Cerebellar nuclear complex (tissue), 1 donor: ENCODE data around the gene TRIM43.
"Not testable (repeated sequence)": the region's sequence is repeated elsewhere in the genome, so short reads cannot be mapped to it uniquely, and the experiment has no call there.

Experiments
- DNase-seq, 2 experiments: peaks; one replicate each; lab custom pipeline; 2025; lab: John Stamatoyannopoulos, UW

Gene TRIM43

DNA sequence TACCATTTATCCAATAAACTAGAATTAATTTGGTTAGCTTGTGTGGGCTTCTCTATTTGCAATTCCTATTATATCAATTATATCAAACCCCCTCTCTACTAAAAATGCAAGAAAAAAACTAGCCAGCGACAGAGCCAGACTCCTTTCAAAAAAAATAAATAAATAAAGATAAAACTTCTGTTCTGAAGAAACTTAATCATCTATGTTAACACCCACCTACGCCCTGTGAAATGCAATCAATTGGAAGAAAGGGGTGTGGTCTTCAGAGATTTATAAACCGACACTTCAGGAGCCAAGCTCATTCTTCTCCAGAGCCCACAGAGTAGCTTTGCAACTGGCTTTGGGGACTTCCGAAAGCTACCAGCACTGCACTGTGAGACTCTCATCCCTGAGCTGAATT is at the start of gene TRIM43:
Gene TRIM43 (plus strand): TSS at position 301 of the 400 bp plus-strand sequence. CDS start 2,023 bp downstream, outside the sequence.
- not testable (repeated sequence) for DNase-seq

DNA sequence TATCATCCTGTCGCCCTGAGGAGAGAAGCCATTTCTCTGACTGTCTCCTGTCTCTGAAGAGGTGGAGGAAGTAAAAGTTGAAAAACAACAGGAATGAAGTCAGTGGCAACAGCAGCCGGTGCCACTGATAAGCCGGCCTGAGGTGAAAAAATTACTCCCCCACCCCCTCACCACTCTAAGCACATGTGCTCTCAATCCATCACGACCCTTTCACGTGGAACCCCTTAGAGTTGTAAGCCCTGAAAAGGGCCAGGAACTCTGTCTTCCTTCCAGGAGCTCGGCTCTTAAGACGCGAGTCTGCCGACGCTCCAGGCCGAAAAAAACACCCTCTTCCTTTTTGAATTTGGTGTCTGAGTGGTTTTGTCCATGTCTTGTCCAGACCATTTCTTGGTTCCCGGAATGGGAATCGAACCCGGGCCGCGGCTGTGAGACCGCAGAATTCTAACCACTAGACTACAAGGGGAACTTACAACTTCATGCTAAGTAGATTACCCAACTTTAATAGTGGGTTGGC is 40.7 kb upstream of the TRIM43 start:
- no peak for DNase-seq

DNA sequence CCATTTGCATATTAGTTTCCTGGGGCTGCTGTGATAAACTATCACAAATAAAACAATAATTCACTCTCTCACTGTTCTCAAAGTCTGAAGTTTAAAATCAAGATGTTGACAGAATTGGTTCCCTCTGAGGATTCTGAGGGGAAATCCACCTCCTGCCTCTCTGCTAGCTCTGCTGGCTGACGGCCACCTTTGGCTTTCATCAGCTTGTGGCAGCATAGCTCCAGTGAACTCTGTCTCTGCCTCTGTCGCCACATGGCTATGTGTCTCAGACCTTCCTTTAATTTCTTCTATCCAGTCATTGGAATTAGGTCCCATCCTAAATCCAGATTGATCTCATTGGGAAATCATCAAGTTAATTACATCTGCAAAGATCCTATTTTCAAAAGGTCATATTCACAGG is 38.9 kb upstream of the TRIM43 start:
- no peak for DNase-seq

DNA sequence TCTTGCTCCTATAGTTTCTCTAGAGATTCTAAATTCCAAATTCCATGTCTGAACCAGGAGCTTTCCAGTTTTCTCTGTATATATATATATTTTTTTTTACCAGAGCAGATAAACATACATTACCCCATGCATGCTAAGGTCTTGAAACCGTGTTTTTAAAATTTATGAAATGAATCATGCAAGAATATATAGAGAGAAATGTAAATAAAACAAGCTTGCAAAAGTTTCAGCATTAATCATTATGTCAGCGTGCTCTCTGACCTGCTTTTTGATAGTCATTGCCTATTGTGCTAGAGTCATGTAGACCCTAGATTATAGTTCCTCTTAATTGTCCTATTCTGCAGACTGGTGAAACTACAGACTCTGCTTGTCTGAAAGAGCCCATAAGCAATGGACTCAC is 22.6 kb upstream of the TRIM43 start:
- DNase-seq = no peak

DNA sequence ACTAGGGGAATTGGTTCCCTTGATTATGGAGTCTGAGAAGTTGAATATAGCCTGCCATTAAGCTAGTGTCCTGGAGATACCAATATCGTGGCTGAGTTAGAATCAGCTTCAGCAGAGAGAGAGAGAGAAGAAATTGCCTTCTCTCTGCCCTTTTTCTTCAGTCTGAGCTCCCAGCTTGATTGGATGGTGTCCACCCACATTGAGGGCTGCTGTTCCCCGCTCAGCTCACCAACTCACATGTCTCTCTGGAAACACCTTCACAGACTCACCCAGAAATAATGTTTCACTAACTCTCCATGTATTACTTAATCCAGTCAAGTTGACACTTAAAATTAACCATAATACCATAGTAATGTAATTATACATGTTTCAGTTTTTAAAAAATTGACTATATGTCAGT is 17.9 kb upstream of the TRIM43 start:
- DNase-seq = no peak

DNA sequence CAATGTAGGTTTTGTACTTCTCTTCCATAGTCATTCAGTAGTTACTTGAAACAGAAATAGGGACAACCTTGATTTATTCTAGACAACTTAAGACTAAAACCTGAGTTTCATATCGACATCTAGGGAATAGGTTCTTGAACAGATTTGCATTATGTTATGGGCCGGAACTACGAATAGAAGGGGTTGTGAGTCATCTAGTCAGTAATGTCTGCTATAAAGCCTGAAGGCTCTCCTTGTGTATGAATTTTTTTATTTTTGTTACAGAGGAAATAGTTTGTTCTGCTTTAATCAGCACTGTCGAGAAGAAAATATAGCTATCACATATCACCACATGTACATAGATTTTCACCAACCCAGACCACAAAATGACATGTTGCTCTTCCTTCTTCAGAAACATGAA is 17.3 kb upstream of the TRIM43 start:
- no peak for DNase-seq

DNA sequence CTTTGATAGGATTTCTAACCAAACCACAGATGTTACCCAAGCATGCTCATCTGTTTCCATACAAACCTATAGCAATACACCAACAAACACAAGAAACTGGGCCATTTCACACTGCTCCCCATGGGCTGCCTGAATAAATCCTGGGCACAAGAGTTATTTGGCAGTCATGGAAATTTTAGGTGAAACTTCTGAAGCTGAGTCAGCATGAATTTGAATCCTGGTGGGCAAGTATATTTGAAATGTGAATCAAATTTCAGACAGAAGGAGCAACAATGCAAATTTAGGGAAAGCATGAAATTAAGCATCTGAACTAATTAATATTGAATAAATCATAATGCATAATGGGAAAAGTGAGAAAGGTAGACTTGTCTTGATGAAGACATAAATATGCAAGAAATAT is 15.9 kb upstream of the TRIM43 start:
- no peak for DNase-seq

DNA sequence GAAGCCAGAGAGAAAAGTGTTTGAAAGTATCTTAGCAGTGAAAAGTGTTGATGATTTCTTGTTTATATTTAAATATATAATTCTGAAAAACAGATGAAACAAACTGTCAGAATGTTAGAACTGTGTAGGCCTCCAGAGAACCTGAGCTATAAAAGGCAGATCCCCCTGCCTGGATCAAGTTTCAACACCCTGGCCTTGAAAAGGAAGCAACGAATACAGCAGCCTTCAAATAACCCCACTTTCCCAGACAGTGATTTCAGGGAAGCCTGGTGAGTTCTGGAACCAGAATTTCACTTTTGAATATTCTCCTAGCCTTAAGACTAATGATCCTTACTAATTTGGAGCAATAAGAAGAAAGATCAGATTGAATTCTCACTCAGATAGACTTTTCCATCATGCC is 13.3 kb upstream of the TRIM43 start:
- no peak for DNase-seq

DNA sequence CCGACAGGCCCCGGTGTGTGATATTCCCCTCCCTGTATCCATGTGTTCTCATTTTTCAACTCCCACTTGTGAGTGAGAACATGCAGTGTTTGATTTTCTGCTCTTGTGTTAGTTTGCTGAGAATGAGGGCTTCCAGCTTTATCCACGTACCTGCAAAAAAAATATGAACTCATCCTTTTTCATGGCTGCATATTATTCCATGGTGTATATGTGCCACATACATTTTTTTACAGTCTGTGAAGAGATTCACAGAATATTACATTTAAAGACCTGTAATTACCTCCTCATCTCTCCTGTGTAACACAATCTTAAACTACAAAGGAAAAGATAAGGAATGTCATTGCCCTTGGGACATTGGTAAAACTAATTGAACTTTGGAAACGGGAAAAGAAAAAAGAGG is 8.3 kb upstream of the TRIM43 start:
- DNase-seq = not testable (repeated sequence)

DNA sequence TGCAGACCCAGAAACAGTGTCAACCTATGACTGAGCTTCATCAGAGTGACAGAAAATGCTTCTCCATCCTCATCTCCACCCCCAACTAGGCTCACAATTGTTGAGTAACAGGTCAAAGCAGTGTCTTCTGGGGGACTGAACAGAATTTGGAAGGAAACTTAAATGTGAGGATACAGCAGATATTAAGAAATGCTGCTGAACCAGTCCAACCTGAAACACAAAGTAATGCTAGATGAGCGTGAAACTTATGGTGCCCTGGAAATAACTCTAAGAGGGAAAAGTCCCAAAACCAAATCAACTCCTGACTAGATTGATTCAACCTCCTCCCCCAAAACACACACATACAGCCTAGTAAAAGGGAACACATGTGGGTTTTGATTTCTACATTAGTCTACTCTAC is 7.5 kb upstream of the TRIM43 start:
- not testable (repeated sequence) for DNase-seq

DNA sequence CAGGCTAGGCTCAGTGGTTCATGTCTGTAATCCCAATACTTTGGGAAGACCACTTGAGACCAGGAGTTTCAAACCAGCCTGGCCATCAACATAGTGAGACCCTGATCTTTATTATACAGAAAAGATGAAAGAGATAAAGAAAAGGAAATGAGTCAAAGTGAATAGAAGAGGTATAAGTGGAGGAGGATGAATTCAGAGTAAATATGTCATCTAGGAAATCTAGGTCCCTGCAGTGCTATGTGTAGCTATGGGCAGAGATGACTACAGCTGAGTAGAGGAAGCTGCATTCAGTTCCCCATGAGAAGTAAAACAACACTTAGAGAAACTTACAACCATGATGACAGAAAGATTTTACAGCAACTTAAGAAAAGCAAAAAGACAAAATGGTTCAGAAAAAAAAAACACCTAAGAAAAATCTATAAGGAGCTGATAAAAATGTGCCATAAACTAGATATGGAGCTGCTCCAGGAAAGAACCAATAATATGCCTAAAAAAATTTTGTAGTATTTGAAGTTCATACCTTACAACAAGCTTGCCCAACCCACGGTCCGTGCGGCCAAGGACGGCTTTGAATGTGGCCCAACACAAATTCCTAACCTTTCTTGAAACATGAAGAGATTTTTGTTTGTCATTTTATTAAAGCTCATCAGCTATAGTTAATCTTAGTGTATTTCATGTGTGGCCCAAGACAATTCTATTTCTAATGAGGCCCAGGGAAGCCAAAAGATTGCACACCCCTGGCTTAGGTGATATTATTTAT is 1.8 kb upstream of the TRIM43 start:
- DNase-seq = not testable (repeated sequence)

DNA sequence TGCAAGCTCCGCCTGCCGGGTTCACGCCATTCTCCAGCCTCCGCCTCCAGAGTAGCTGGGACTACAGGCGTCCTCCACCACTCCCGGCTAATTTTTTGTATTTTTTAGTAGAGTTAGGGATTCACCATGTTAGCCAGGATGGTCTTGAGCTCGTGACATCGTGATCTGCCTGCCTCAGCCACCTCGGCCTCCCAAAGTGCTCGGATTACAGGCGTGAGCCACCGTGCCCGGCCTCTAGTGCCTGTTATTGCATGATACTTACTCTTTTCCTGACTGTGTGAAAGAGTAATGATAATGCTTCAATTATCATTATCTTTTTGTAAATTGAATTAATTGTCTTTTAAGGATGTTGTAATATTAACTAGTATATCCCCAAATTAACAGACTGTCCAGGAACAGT is 1.2 kb downstream of the TRIM43 start:
- DNase-seq = not testable (repeated sequence)

DNA sequence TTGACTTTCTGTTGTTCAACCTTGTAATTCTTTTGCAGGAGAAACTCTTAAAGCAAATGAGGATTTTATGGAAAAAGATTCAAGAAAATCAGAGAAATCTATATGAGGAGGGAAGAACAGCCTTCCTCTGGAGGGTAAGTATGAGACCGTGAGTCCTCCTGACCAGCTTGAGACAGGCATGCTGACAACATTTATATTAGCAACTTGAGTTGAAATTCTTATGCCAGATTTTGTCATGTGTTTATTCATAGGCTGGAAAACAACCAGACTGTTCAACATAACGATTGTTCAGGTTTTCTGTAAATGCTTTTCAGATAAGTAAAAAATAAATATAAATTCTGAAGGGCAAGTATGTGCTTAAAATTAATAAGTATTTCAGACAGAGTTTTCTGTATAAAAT is 3.2 kb downstream of the TRIM43 start:
- DNase-seq = not testable (repeated sequence)

DNA sequence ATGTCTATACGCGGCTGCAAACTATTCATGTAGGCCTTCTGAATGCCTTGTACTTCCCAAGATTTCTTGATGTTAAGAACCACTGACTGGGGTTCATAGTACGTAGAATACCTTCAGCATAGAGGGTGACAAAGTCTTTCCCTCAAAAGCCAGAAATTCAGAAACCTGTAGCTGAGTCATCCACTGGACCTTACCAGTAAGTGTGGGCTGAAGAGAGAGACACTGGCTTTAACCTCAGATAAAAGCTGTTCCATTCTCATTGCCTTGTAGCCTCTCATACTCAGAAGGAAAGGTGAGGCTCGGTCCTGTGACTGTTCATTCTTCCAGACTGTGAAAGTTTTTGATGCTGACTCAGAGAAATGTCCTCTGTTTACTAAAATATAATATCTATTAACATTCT is 9.5 kb downstream of the TRIM43 start:
- not testable (repeated sequence) for DNase-seq

DNA sequence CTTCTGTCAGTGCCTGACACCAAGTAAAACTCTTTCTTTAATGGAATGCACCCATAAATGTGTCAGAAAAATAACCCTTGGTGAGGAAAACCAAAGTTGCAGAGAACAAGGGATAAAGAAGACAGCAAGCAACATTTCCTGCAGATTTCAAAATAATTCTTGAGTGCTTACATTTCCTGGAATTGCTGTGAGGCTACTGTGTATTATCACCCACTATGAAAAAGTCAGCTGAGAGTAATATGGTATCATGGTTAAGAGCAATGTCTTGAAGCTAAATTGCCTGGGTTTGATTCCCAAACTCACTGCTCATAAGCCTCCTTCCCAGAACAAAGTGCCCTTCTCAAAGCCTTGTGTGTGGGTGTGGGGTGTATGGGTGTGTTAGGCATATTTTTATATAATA is 10.3 kb downstream of the TRIM43 start:
- DNase-seq = not testable (repeated sequence)

DNA sequence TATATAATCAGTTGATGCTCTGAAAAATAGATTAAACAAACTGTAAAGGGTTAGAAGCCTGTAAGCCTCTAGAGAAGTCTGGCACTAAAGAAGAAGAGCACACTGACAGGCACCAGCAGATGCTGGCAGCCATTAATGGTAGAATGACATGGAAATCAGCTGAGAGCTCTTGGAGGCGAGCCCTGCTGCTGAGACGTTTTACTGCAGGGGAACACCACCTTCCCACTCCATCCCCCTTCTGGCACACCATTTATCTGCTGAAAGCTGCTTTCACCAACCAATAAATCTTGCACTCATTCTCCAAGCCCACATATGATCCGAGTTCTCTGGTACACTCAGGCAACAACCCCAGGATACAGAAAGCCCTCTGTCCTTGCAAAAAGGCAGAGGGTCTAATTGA is 16.6 kb downstream of the TRIM43 start:
- not testable (repeated sequence) for DNase-seq

DNA sequence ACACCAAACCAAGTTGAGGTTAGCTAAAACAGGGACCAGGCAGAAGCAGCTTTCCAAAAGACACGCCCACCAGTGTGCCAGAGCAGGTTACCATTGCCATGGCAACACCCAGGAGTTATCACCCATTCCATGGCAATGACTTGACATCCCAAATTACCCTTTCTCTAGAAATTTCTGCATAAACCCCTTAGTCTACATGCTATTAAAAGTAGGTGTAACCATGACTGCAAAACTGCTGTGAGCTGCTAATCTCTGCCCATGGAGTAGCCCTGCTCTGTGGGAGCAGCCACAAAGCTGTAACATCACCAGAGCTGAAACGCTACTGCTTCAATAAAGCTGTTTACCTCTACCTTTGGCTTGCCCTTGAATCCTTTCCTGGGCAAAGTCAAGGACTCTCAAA is 18.0 kb downstream of the TRIM43 start:
- not testable (repeated sequence) for DNase-seq

DNA sequence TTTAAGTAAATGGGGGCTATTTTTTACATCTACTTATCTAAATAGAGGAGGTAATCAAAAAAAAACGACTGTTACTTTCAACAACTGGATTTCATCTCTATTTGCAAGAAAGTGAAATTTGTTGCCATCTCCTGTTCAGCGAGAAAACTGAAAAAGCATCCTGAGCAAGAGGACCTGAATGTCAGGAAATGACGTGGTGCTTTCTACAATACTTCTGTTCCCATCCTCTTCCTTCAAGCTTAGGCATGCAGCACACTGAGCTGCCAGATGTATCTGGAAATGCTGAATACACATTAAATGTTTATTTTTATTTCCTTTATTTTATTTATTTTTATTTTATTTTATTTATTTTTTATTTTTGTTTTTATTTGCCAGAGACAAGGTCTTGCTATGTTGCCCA is 21.2 kb downstream of the TRIM43 start:
- not testable (repeated sequence) for DNase-seq

DNA sequence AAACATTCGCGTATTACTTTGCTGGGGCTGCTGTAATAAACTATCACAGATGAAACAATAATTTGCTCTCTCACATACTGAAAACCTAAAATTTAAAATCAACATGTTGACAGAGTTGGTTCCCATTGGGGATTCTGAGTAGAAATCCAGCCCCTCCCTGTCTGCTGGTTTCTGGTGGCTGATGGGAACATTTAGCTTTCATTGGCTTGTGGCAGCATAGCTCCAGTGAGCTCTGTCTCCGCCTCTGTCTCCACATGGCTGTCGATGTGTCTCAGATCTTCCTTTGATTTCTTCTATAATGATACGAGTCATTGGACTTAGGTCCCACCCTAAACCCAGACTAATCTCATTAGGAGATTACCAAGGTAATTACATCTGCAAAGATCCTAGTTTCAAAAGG is 30.9 kb downstream of the TRIM43 start:
- not testable (repeated sequence) for DNase-seq

DNA sequence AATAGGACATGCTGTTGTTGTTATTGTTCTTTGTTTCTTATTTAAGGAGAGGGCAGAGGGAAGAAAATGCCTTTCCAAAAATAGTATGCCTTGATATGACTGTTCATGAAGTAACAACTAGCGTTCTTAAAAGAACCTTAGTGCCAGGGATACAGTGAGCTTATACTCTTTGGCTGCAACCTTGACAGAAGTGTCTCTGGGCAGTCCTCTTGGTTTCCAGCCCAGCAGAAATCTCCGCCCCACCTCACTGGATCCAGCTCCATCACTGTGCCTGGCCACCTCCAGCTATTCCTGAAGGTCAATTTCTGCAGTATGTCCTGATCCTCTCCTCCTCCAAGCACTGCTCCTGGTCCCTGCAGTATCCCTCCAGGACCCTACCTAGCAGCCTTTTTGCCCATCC is 39.2 kb downstream of the TRIM43 start:
- not testable (repeated sequence) for DNase-seq

DNA sequence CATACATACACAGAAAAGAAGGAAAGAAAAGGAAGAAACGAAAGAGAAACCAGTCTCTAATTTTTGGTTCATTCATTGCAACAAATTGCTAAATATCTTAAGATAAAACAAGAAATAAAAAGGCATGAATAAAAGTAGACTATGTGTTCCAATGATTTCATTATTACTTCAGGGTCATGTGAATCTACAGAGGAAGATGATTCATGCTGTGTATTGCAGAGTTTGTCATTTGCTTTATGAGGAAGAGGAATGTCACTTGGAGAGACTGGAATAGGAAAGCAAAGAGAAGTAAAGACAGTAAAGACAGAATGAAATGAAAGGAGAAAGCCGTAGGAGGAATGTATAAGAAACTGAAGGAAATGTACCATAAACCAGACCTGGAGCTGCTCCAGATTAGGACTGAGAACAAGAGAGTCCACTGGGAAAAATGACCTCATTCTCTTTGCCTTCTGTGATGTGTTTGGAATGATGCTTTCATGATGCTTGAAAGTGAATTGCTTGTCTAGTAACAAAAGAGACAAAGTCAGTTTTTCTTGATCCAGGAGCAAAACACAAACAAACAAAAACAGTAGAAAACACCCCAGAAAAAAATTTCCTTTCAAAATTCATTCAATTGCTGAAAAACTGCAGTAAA is 41.9 kb downstream of the TRIM43 start:
- not testable (repeated sequence) for DNase-seq

DNA sequence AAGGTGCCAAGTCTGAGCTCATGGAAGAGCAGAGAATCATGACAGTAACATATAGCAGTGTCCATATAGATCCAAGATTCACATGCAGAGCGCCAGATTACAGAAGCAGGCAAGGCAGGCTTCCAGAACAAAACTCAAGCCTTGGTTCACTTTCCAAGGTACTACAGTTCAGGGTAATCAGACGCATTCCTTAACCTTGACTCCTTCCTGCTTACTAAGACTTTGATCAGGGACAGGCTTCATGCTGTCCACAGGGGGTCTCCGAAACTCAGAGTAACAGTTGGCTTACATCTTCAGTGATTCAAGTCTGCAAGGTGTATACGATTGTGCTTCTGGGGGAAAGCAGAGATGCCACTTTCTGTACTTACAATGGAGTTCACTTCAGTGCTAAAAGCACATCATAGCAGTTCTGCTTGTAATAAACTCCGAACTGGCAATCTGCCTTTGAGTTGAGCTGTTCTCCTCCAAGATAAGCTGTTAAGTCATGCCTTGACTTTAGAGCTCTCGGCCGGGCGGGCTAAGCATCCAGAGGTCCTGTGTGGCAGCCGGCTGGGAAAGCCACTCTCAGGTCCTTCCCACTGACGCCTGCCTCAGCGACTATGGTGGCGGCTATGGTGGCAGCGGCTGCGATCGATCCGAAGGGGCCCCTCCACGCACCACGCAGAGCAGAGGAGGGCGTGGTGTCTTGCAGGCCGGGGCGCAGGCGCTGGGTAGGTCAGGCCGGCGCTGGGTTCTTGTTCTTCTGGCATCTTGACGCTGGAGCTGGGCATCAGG is 48.9 kb downstream of the TRIM43 start:
- DNase-seq = not testable (repeated sequence)

DNA sequence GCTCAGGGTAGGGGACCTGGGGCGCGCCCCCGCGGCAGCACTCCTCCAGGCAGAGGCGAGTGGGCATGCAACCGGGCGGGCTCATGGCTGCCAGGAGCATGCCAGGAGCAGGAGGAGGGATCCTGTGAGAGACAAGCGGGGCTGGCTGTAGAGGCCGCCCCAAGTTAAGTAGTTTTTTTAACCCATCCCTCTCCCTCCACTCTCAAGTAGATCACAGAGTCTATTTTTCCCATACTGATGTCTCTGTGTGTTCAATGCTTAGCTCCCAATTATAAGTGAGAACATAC is 49.4 kb downstream of the TRIM43 start:
- not testable (repeated sequence) for DNase-seq
